ENCODE measurements around the gene GON7.
"Not testable (repeated sequence)": the region's sequence is repeated elsewhere in the genome, so short reads cannot be mapped to it uniquely, and the experiment has no call there.

The GON7 gene

GRCh38 chr14:93206793-93207467 lies at the start of gene GON7, which contains the start of gene UBR7:
GON7 (minus strand) TSS chr14:93207065; CDS start chr14:93207037, 28 bp downstream.
UBR7 (plus strand) TSS chr14:93207256; CDS start chr14:93207292, 36 bp downstream.
- DNase-seq, result peak; percentile 51 to 97 (median 94)

GRCh38 chr14:93249128-93249831 lies 42.4 kb upstream of the GON7 start:
- no peak for DNase-seq

DNA sequence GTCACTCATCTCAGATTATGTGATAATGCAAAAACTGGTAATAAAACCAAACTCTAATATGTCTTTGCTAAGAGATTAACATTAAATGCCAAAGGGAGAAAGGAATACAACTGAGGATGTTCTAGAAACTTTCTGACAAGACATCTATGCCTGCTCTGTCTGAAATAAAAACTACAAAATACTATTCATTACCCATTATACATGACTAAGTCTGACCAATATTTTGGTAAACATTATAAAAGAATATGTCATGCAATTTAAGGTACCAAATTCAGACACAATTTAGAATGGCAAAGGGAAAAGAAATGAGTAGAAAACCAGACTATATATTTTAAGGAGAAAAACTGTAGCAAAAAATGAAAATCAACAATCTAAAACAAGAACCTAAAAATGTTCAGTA lies 39.7 kb upstream of the GON7 start:
- DNase-seq, result no peak

- no peak for DNase-seq
These were observed 39.0 kb upstream of the GON7 start for GRCh38 chr14:93245764-93246420.

- no peak for DNase-seq
These were observed 33.8 kb upstream of the GON7 start for GRCh38 chr14:93240678-93241000.

DNA sequence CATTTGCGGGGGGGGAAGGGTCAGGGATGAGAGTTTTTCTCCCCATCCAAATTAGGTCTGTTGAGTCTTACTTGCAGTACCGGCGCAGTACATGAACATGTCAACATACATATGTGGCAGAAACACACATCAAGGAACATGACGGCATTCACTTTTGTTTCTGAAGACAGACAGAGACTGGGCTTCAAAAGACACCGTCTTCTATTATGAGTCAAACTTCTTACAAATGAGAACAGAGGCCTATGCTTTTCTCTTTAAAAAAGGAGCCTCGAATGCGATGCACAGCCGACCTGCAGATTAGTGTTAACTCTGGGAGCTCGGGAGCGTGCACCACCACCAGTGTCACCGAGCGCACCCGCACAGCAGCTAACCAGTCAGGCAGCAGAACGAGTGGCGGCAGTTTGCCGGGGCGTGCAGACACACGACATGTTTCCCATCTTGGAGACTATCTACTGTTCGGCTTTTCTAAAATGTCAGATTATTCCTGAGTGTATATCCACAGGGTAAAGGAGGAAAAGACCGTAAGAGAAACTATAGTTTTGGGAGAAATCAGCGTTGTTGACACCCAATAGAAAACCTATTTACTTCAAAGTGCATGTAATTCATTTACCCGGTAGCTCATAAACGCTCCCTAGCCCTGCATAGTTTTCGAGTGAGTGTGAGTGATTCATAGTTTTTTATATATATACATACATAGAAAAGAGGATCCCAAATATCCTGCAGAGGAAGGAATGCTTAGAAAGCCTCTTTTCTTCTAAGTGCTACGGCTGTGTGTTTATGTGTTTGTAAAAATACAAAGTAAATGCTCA lies 33.2 kb upstream of the GON7 start:
- DNase-seq, result no peak

- no peak for DNase-seq
These were observed 27.9 kb upstream of the GON7 start for GRCh38 chr14:93234798-93235197.

DNA sequence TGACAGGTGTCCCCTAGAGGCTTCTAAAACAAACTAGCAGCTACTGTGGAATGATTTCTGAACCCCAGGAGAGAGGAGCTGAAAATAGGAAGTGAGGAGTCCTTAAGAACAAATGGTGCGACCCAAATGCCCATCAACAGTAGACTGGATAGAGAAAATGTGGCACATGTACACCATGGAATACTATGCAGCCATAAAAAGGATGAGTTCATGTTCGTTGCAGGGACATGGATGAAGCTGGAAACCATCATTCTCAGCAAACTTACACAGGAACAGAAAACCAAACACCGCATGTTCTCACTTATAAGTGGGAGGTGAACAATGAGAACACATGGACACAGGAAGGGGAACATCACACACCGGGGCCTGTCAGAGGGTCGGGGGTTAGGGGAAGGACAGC lies 26.2 kb upstream of the GON7 start:
- not testable (repeated sequence) for DNase-seq

GRCh38 chr14:93232159-93232558 lies 25.3 kb upstream of the GON7 start:
- no peak for DNase-seq

GRCh38 chr14:93231129-93231979 lies 24.5 kb upstream of the GON7 start:
- DNase-seq, result peak in 47 of 56 donors; percentile 9 to 79 (median 45)

DNA sequence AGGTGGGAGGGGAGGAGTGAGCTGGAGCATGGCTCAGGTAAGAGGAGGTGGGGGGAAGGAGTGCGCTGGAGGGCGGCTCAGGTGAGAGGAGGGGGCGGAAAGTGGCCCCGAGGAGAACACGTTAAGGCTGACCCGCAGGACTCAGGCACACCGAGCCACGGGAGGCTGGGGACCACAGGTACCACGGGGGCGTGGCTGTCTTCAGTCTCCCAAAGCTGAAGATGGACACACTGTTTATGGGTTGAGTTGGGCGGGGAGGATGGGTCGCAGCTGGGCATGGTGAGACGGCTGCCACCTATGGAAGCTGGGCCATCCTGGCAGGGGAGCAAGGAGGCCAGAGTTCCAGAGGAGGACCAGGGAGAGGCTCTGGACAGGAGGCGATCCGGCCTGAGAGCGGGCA lies 23.7 kb upstream of the GON7 start:
- DNase-seq, result no peak

- no peak for DNase-seq
These were observed 21.7 kb upstream of the GON7 start for GRCh38 chr14:93228550-93228949.

- DNase-seq, result no peak
These were observed 16.7 kb upstream of the GON7 start for GRCh38 chr14:93223565-93223964.

DNA sequence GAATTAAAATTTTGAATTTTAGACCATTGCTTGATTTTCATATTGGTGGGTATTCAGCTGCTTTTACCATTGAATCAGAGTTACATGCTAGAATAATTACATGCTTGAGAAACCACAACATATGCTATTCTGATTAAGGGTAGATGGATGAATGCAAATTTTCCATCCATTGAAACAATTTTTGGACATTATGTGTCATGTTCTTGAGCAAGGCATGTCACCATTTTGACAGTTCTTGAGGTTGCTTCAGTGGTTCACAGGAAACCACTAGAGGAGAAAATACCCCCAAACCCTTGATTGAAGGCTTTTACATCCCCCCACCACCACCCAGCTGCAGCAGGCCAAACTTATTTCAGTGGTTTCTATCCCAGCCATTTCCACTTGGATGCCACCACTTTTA lies 13.6 kb upstream of the GON7 start:
- no peak for DNase-seq

DNA sequence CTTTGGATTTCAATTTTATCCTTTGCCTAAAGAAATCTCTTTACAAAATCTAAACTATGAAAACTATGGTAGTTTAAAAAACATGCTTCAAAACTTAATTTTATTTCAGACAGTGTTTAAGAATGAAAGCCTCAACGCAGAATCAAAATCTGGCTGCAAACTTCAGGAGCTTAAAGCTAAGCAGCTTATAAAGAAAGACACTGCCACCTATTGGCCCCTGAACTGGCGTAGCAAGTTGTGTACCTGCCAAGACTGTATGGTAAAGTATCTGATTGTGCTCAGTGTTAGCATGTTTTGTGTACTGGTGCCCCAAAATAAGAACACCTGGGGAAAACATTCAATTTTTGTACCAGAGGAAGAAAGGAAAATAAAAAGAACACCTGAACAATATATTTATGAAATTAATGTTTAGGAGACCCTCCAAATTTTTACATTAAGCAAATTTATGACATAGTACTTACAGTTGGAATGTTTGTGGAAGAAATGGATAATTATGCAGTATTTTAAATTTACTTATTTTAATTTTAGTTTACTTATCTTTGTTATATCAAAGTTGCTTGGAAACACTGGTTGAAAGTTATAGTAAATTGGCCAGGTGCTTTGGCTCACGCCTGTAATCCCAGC lies 12.3 kb upstream of the GON7 start:
- DNase-seq, result peak in 7 of 56 donors; percentile 4 to 32 (median 9)

- DNase-seq, result no peak
These were observed 7.7 kb upstream of the GON7 start for GRCh38 chr14:93214598-93214997.

DNA sequence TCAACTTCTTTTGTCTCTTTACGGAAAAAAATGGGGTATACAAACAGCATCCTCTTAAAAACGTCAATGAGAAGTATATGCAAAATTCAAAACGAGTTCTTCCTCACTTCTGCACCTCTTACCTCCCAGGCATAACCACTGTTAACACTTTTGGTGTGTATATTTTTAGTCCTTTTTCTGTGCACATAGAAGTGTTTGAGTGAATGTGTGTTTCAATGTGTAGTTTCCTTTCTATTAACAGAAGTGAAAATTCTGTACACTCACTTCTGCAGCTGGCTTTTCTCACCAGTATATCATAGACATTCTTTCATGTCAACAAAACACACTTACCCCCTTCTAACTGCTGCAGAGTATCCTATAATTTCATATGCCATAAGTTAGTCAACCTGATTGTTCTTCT lies 5.6 kb upstream of the GON7 start:
- DNase-seq, result no peak

- peak in 42 of 56 donors; percentile 9 to 78 (median 64) for DNase-seq
These were observed 823 bp upstream of the GON7 start for GRCh38 chr14:93207468-93208308.

GRCh38 chr14:93201155-93201704 lies 5.6 kb downstream of the GON7 start:
- DNase-seq, result no peak

All from nucleus accumbens (tissue), 56 donors.